Left renal cortex interstitium (tissue), 4 donors: ENCODE results near the gene PSMC3IP. TPM values are rescaled to one million over a fixed set of nuclear protein-coding genes. Genes with fewer than 3 reads are reported as not detected.

Experiments
- polyA plus RNA-seq, 4 donors: library from polyadenylated mRNA; unstranded; fragments of 120-200 nt; gene quantifications; one replicate each; pipeline ENCODE4 v1.2.1, GENCODE V29; 2013; ENCODE audit not compliant: insufficient read length in 4 of 4

PSMC3IP gene
- polyA plus RNA-seq, 4 donors, result 16.2 to 23.4 (median 18.3) TPM

Other genes with a start within 250 kb of the PSMC3IP start
- gene STAT3, start 189.3 kb downstream of the PSMC3IP start, polyA plus RNA-seq, result 10 to 100 TPM; 58.2 to 71.3 (median 61.9) TPM
- 10 to 100 TPM; 58.0 to 85.6 (median 68.6) TPM for gene CAVIN1, start 154.5 kb downstream of the PSMC3IP start, polyA plus RNA-seq
- gene ATP6V0A1, start 118.9 kb downstream of the PSMC3IP start, polyA plus RNA-seq, result 10 to 100 TPM; 41.5 to 73.0 (median 57.7) TPM
- 10 to 100 TPM; 19.3 to 29.7 (median 25.6) TPM for gene NAGLU, start 41.5 kb downstream of the PSMC3IP start, polyA plus RNA-seq
- 1 to 10 TPM; 3.2 to 6.2 (median 5.2) TPM for gene HSD17B1, start 24.8 kb downstream of the PSMC3IP start, polyA plus RNA-seq
- 10 to 100 TPM; 57.7 to 67.1 (median 59.9) TPM for gene COASY, start 15.6 kb downstream of the PSMC3IP start, polyA plus RNA-seq
- gene MLX, start 10.6 kb downstream of the PSMC3IP start, polyA plus RNA-seq, result 10 to 100 TPM; 33.4 to 42.6 (median 35.8) TPM
- 10 to 100 TPM; 41.9 to 65.7 (median 51.1) TPM for gene RETREG3, start 31.6 kb upstream of the PSMC3IP start, polyA plus RNA-seq
- gene TUBG1, start 32.0 kb upstream of the PSMC3IP start, polyA plus RNA-seq, result 10 to 100 TPM; 54.4 to 63.9 (median 55.8) TPM
- gene TUBG2, start 81.6 kb upstream of the PSMC3IP start, polyA plus RNA-seq, result 10 to 100 TPM; 19.4 to 42.2 (median 30.5) TPM
- gene PLEKHH3, start 99.3 kb upstream of the PSMC3IP start, polyA plus RNA-seq, result 10 to 100 TPM; 12.3 to 23.0 (median 19.9) TPM
- 1 to 10 TPM in 3 of 4 donors, under 1 TPM in 1; 0.89 to 2.1 (median 1.5) TPM for gene CCR10, start 104.1 kb upstream of the PSMC3IP start, polyA plus RNA-seq
- 10 to 100 TPM in 1 of 4 donors, 1 to 10 TPM in 3; 8.1 to 11.1 (median 8.6) TPM for gene CNTNAP1, start 104.8 kb upstream of the PSMC3IP start, polyA plus RNA-seq
- 10 to 100 TPM; 32.5 to 65.2 (median 51.7) TPM for gene EZH1, start 167.3 kb upstream of the PSMC3IP start, polyA plus RNA-seq
- 100 to 1,000 TPM in 1 of 4 donors, 10 to 100 TPM in 3; 73.4 to 118 (median 93.3) TPM for gene RAMP2, start 183.5 kb upstream of the PSMC3IP start, polyA plus RNA-seq
- 100 to 1,000 TPM in 1 of 4 donors, 10 to 100 TPM in 3; 77.0 to 101 (median 93.4) TPM for gene VPS25, start 195.7 kb upstream of the PSMC3IP start, polyA plus RNA-seq
- gene WNK4, start 202.9 kb upstream of the PSMC3IP start, polyA plus RNA-seq, result 10 to 100 TPM; 11.2 to 17.9 (median 12.7) TPM
- gene COA3, start 221.0 kb upstream of the PSMC3IP start, polyA plus RNA-seq, result 100 to 1,000 TPM; 142 to 179 (median 160) TPM
- gene CNTD1, start 221.1 kb upstream of the PSMC3IP start, polyA plus RNA-seq, result 1 to 10 TPM in 3 of 4 donors, under 1 TPM in 1; 0.86 to 3.8 (median 2.1) TPM
- gene BECN1, start 246.6 kb upstream of the PSMC3IP start, polyA plus RNA-seq, result 10 to 100 TPM; 68.8 to 86.1 (median 77.4) TPM